K562 (cell line): ENCODE data around the gene CLCN1. TPM values are rescaled to one million over a fixed set of nuclear protein-coding genes. Genes with fewer than 3 reads are reported as not detected.
A peak's percentile ranks its signal among the peaks of the same experiment; 100 is the strongest.

Experiments used
- CBFA2T2 ChIP-seq: fragments of 450-650 bp; conservative IDR thresholded peaks from 2 replicates; pipeline ENCODE4 v1.6.1; 2017; ENCODE audit warnings: mild to moderate bottlenecking
- CEBPB ChIP-seq: fragments of 450-650 bp; IDR thresholded peaks from 2 replicates; pipeline ENCODE4 v1.6.1; 2016; ENCODE audit warnings: missing genetic modification characterization, missing compliant biosample characterization
- EP300 ChIP-seq: IDR thresholded peaks from 2 replicates; pipeline ENCODE4 v1.6.1; 2012; ENCODE audit warnings: low read length, improper control_type of control experiment
- FOXP1 ChIP-seq: sonication (generic); formaldehyde crosslinking; IDR thresholded peaks from 2 replicates; pipeline ENCODE4 v1.8.0; 2022; ENCODE audit warnings: mild to moderate bottlenecking, missing genetic modification reagents
- HCFC1 ChIP-seq: IDR thresholded peaks from 2 replicates; pipeline ENCODE4 v1.6.1; 2012; ENCODE audit warnings: low read depth, low read length, improper control_type of control experiment
- HDAC3 ChIP-seq: fragments of 450-650 bp; IDR thresholded peaks from 2 replicates; pipeline ENCODE4 v1.6.1; 2018; ENCODE audit warnings: borderline replicate concordance, mild to moderate bottlenecking, moderate library complexity; ENCODE audit not compliant: partially characterized antibody
- HMG20B ChIP-seq: fragments of 250-450 bp; sonication (Bioruptor Pico); IDR thresholded peaks from 2 replicates; pipeline ENCODE4 v1.5.0; 2021; ENCODE audit warnings: mild to moderate bottlenecking
- HNRNPL ChIP-seq: fragments of 200-400 bp; formaldehyde crosslinking; IDR thresholded peaks from 2 replicates; pipeline ENCODE4 v1.6.1; 2017; ENCODE audit warnings: low read depth, mild to moderate bottlenecking, low read length
- KHSRP ChIP-seq: fragments of 450-650 bp; IDR thresholded peaks from 2 replicates; pipeline ENCODE4 v1.6.1; 2017
- PHTF2 ChIP-seq: fragments of 250-450 bp; sonication (Bioruptor Pico); IDR thresholded peaks from 2 replicates; pipeline ENCODE4 v1.5.0; 2021; ENCODE audit warnings: mild to moderate bottlenecking
- RBM14 ChIP-seq: fragments of 200-400 bp; formaldehyde crosslinking; IDR thresholded peaks from 2 replicates; pipeline ENCODE4 v1.6.1; 2018; ENCODE audit warnings: low read depth, mild to moderate bottlenecking, low read length, moderate library complexity, borderline replicate concordance; ENCODE audit not compliant: insufficient read depth
- RBM39 ChIP-seq: fragments of 200-400 bp; formaldehyde crosslinking; optimal IDR thresholded peaks from 2 replicates; pipeline ENCODE3; 2018; ENCODE audit warnings: low read depth, low read length
- RHOXF2B ChIP-seq: fragments of 250-450 bp; sonication (Bioruptor Pico); conservative IDR thresholded peaks from 2 replicates; pipeline ENCODE4 v1.5.1; 2021
- RUNX1 ChIP-seq: sonication (generic); IDR thresholded peaks from 2 replicates; pipeline ENCODE4 v1.6.1; 2016; ENCODE audit warnings: antibody characterized with exemption, low read depth
- SAP30 ChIP-seq: fragments of 200-600 bp; sonication (generic); IDR thresholded peaks from 2 replicates; pipeline ENCODE4 v1.6.1; 2012; ENCODE audit warnings: borderline replicate concordance, low read depth, mild to moderate bottlenecking, moderate library complexity, low read length, control low read depth, inconsistent platforms; ENCODE audit not compliant: insufficient read depth, poor library complexity, severe bottlenecking
- SMAD3 ChIP-seq: fragments of 450-650 bp; formaldehyde crosslinking; conservative IDR thresholded peaks from 2 replicates; pipeline ENCODE4 v1.4.0; 2020; ENCODE audit warnings: mild to moderate bottlenecking
- SMC3 ChIP-seq: conservative IDR thresholded peaks from 2 replicates; pipeline ENCODE4 v1.6.1; 2011; ENCODE audit warnings: low read depth, low read length, improper control_type of control experiment; ENCODE audit not compliant: insufficient read depth
- TAL1 ChIP-seq: fragments of 450-650 bp; IDR thresholded peaks from 2 replicates; pipeline ENCODE4 v1.6.1; 2016; ENCODE audit warnings: mild to moderate bottlenecking
- TBP ChIP-seq: optimal IDR thresholded peaks from 2 replicates; pipeline ENCODE3; 2011; ENCODE audit warnings: low read depth, low read length, improper control_type of control experiment
- TSC22D4 ChIP-seq: fragments of 450-650 bp; IDR thresholded peaks from 2 replicates; pipeline ENCODE4 v1.6.1; 2016; ENCODE audit warnings: missing genetic modification characterization, missing biosample characterization, control low read depth
- ZEB2 ChIP-seq: fragments of 450-650 bp; IDR thresholded peaks from 2 replicates; pipeline ENCODE4 v1.6.1; 2016
- ZNF282 ChIP-seq: sonication (generic); formaldehyde crosslinking; IDR thresholded peaks from 2 replicates; pipeline ENCODE4 v1.8.1; 2023; ENCODE audit warnings: missing genetic modification reagents
- ZNF431 ChIP-seq: sonication (generic); formaldehyde crosslinking; IDR thresholded peaks from 2 replicates; pipeline ENCODE4 v1.8.0; 2022; ENCODE audit warnings: mild to moderate bottlenecking, missing genetic modification reagents
- ZNF589 ChIP-seq: fragments of 200-800 bp; sonication (Bioruptor generic); IDR thresholded peaks from 2 replicates; pipeline ENCODE4 v1.6.1; 2016; ENCODE audit warnings: low read depth, missing genetic modification characterization, missing compliant biosample characterization
- polyA plus RNA-seq, 8 experiments: library from polyadenylated mRNA; depleted of rRNA in 4 of 8; stranded (reverse) in 5 of 8; unstranded in 3 of 8; fragments of >200 nt; fragmentation: Nextera tagmentation in 2 of 8; fragmentation: Illumina TruSeq in 1 of 8; extraction: Ambion mirVana in 2 of 8; extraction: Trizol in 1 of 8; gene quantifications; 2 replicates each; pipeline versions ENCODE4 v1.2.1 to v1.2.3, GENCODE V29; 2011 to 2014; ENCODE audit warnings: inconsistent platforms in 1 of 8, missing spikeins in 1 of 8
- total RNA-seq, 7 experiments: library from RNA; depleted of rRNA in 6 of 7; stranded (reverse); fragments of >200 nt in 6 of 7; fragmentation: Illumina TruSeq in 2 of 7; extraction: Trizol in 2 of 7; gene quantifications; 2 replicates each; pipeline versions ENCODE4 v1.2.1 to v1.2.3, GENCODE V29; 2011 to 2021; ENCODE audit warnings: low replicate concordance in 1 of 7
- TF ChIP-seq, protein P1 (sequence below): fragments of 250-450 bp; sonication (Bioruptor Pico); IDR thresholded peaks from 2 replicates; pipeline ENCODE4 v1.5.0; 2021
- TF ChIP-seq, protein P2 (sequence below), 2 experiments: fragments of 450-650 bp; IDR thresholded peaks; 2 replicates each; pipeline ENCODE4 v1.6.1; 2016
- TF ChIP-seq, protein P3 (sequence below), 2 experiments: fragments of 450-650 bp; conservative IDR thresholded peaks; 2 replicates each; pipeline ENCODE4 v1.6.1; 2017; ENCODE audit warnings: mild to moderate bottlenecking in 2 of 2, moderate library complexity in 2 of 2

The CLCN1 gene
- total and polyA plus RNA-seq, 9 of the 15 experiments (the other 6 are each of a cell fraction or from before 2014, with no cell fraction given): 0.01 to 0.11 (median 0.04) TPM; not detected in 4

DNA sequence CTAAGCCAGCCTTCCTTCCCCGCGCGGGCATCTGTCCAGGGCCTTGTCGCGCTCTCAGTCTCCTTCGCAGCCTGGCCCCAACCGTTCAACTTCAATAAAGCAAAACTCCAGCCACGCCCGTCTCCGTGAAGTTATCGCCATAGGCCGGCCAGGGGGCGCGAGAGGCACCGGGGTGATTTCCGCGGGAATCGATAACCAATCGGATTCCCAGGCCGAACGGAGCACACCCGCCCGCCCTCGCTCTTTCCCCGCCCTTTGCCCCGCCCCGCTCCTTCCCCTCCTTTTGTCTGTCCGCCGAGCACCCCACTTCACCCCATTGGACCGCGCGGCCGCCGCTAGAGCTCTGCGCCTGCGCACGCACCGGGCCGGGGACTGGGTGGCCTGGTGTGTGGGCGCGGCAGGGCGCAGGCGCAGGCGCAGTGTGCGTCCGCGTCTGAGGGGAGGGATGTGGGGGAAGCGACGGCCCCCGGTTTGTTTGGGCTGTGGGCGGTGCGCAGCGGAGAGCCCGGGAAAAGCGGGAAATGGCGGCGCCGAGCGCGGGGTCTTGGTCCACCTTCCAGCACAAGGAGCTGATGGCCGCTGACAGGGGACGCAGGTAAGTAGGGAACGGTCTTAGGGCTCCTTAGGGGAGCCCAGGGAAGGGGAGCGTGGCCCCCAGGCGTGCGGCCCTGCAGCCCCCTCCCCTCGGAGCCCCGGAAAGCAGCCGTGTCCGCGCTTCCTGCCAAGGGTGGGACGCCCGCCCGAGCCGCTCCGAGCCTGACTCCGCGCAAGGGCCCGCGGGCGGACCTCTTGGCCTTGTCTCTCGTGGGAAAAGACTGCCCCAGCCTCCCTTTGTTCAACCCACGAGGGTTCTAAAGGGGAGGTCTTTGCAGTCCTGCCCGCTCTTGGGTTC lies 27.7 kb upstream of the CLCN1 start, which contains the start of gene CASP2 (continued):
- TF ChIP-seq ZNF282 (0 out of 2 replicates have a peak, but pooled peaks have one; percentile 54), RBM14 (0 out of 2 replicates have a peak, but pooled peaks have one; percentile 70), RHOXF2B (CRISPR knock-in tag) (no peak), HNRNPL (no peak), TAL1 (no peak), SMC3 (0 out of 2 replicates have a peak, but pooled peaks have one; percentile 15), SAP30 (peak; percentile 47), SMAD3 (CRISPR knock-in tag) (peak; percentile 74; the same call in 1 of the 2 replicates), PHTF2 (CRISPR knock-in tag) (no peak), ZNF431 (peak; percentile 90), TSC22D4 (tag) (no peak), KHSRP (no peak), TBP (peak; percentile 92), HDAC3 (no peak), EP300 (no peak), RUNX1 (peak; percentile 61; the same call in 1 of the 2 replicates), HMG20B (CRISPR knock-in tag) (no peak), RBM39 (no peak), FOXP1 (peak; percentile 99), ZNF589 (0 out of 2 replicates have a peak, but pooled peaks have one; percentile 59), CBFA2T2 (no peak), ZEB2 (no peak), HCFC1 (peak; percentile 29), CEBPB (tag) (no peak)
- TF ChIP-seq, protein P1, sequence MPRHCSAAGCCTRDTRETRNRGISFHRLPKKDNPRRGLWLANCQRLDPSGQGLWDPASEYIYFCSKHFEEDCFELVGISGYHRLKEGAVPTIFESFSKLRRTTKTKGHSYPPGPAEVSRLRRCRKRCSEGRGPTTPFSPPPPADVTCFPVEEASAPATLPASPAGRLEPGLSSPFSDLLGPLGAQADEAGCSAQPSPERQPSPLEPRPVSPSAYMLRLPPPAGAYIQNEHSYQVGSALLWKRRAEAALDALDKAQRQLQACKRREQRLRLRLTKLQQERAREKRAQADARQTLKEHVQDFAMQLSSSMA (CRISPR knock-in tag): peak; percentile 20; the same call in 1 of the 2 replicates
- TF ChIP-seq, protein P2, sequence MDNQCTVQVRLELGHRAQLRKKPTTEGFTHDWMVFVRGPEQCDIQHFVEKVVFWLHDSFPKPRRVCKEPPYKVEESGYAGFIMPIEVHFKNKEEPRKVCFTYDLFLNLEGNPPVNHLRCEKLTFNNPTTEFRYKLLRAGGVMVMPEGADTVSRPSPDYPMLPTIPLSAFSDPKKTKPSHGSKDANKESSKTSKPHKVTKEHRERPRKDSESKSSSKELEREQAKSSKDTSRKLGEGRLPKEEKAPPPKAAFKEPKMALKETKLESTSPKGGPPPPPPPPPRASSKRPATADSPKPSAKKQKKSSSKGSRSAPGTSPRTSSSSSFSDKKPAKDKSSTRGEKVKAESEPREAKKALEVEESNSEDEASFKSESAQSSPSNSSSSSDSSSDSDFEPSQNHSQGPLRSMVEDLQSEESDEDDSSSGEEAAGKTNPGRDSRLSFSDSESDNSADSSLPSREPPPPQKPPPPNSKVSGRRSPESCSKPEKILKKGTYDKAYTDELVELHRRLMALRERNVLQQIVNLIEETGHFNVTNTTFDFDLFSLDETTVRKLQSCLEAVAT (IDR thresholded peaks at IDR 0.05): peak in 1 of 2 experiments; percentile 15; a peak in 1 of 4 replicates
- TF ChIP-seq, protein P3, sequence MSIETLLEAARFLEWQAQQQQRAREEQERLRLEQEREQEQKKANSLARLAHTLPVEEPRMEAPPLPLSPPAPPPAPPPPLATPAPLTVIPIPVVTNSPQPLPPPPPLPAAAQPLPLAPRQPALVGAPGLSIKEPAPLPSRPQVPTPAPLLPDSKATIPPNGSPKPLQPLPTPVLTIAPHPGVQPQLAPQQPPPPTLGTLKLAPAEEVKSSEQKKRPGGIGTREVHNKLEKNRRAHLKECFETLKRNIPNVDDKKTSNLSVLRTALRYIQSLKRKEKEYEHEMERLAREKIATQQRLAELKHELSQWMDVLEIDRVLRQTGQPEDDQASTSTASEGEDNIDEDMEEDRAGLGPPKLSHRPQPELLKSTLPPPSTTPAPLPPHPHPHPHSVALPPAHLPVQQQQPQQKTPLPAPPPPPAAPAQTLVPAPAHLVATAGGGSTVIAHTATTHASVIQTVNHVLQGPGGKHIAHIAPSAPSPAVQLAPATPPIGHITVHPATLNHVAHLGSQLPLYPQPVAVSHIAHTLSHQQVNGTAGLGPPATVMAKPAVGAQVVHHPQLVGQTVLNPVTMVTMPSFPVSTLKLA (conservative IDR thresholded peaks at IDR 0.05): peak; percentile 13 to 71; a peak in 2 of 4 replicates
